ENCODE results near the gene PSMD14. TPM values are rescaled to one million over a fixed set of nuclear protein-coding genes. Genes with fewer than 3 reads are reported as not detected.
A peak's percentile ranks its signal among the peaks of the same experiment; 100 is the strongest.
"Not testable (repeated sequence)": the region's sequence is repeated elsewhere in the genome, so short reads cannot be mapped to it uniquely, and the experiment has no call there.

The PSMD14 gene
- total RNA-seq, 1 experiment from 2014 or later: 205 TPM

- Histone ChIP-seq H3K36me3 (ENCODE audit: insufficient read depth, low read length, poor library complexity, severe bottlenecking) (peaks cover 11% of the 10 kb centered on the region), H3K27me3 (replicated peaks; ENCODE audit: insufficient read depth, low read depth, low read length, poor library complexity) (no peaks in the 10 kb centered on the region), H3K9me3 (ENCODE audit: low read depth, low read length, poor library complexity, severe bottlenecking) (no peaks in the 10 kb centered on the region), H3K27ac (ENCODE audit: low read depth, low read length, poor library complexity, severe bottlenecking) (no peak overlapping the region), H3K4me1 (ENCODE audit: insufficient read depth, low read length, poor library complexity, severe bottlenecking) (no peaks in the 10 kb centered on the region), H3K4me3 (ENCODE audit: low read depth, low read length, poor library complexity, severe bottlenecking) (no peak overlapping the region)
- DNase-seq (ENCODE audit: low spot score): no peak
- ChIA-PET CTCF (no interaction called here), POLR2A (ENCODE audit: low non-redundant PET) (no interaction called here)
- TF ChIP-seq CTCF (conservative IDR thresholded peaks at IDR 0.05; ENCODE audit: low read depth, low read length): no peak
- TF ChIP-seq EZH2 (IDR thresholded peaks at IDR 0.05; ENCODE audit: borderline replicate concordance, low read depth, low read length, poor library complexity, severe bottlenecking): no peak
- BruUV-seq (replicated peaks): no TSS peak
- intact Hi-C loops (cut with micrococcal nuclease; ENCODE audit: unreplicated experiment): no loop called here
These were observed 27.4 kb downstream of the PSMD14 start for GRCh38 chr2:161335626-161336025.

DNA sequence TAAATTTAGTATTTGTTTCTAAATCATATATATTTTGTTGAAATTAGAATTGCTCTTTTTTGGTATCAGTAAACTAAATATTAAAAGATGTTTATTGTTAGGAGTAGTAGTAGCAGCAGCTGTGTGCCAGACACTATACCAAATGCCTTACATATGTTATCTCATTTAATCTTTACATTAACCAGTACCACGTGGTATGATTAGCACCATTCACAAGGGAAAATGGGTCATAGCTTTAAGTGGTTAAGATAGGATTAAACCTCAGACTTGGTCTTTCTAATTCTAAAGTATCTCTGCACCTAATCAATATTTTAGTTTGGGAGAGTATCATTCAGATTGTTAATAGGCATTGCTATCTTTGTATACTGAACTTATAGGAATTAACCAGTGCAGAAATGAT is 29.0 kb downstream of the PSMD14 start:
- TF ChIP-seq CTCF (conservative IDR thresholded peaks at IDR 0.05; ENCODE audit: low read depth, low read length): no peak
- TF ChIP-seq EZH2 (IDR thresholded peaks at IDR 0.05; ENCODE audit: borderline replicate concordance, low read depth, low read length, poor library complexity, severe bottlenecking): no peak
- intact Hi-C loops (cut with micrococcal nuclease; ENCODE audit: unreplicated experiment): no loop called here
- no TSS peak for BruUV-seq (replicated peaks)
- H3K27ac ChIP-seq (ENCODE audit: low read depth, low read length, poor library complexity, severe bottlenecking): no peak overlapping the region
- no peaks in the 10 kb centered on the region for H3K9me3 ChIP-seq (ENCODE audit: low read depth, low read length, poor library complexity, severe bottlenecking)
- H3K4me3 ChIP-seq (ENCODE audit: low read depth, low read length, poor library complexity, severe bottlenecking): no peak overlapping the region
- H3K36me3 ChIP-seq (ENCODE audit: insufficient read depth, low read length, poor library complexity, severe bottlenecking): peaks cover 11% of the 10 kb centered on the region
- ChIA-PET CTCF (no interaction called here), POLR2A (ENCODE audit: low non-redundant PET) (no interaction called here)
- no peaks in the 10 kb centered on the region for H3K4me1 ChIP-seq (ENCODE audit: insufficient read depth, low read length, poor library complexity, severe bottlenecking)
- DNase-seq (ENCODE audit: low spot score): no peak
- H3K27me3 ChIP-seq (replicated peaks; ENCODE audit: insufficient read depth, low read depth, low read length, poor library complexity): no peaks in the 10 kb centered on the region

- H3K27me3 ChIP-seq (replicated peaks; ENCODE audit: insufficient read depth, low read depth, low read length, poor library complexity); H3K36me3 ChIP-seq (ENCODE audit: insufficient read depth, low read length, poor library complexity, severe bottlenecking); H3K4me1 ChIP-seq (ENCODE audit: insufficient read depth, low read length, poor library complexity, severe bottlenecking); H3K27ac ChIP-seq (ENCODE audit: low read depth, low read length, poor library complexity, severe bottlenecking); DNase-seq (ENCODE audit: low spot score); POLR2A ChIA-PET (ENCODE audit: low non-redundant PET); H3K9me3 ChIP-seq (ENCODE audit: low read depth, low read length, poor library complexity, severe bottlenecking); CTCF ChIA-PET; H3K4me3 ChIP-seq (ENCODE audit: low read depth, low read length, poor library complexity, severe bottlenecking); intact Hi-C loops (cut with micrococcal nuclease; ENCODE audit: unreplicated experiment): not testable (repeated sequence)
- BruUV-seq (replicated peaks): TSS peak; percentile 99
These were observed 31.3 kb downstream of the PSMD14 start for GRCh38 chr2:161339532-161339931.

- H3K27me3 ChIP-seq (replicated peaks; ENCODE audit: insufficient read depth, low read depth, low read length, poor library complexity); BruUV-seq (replicated peaks); POLR2A ChIA-PET (ENCODE audit: low non-redundant PET); DNase-seq (ENCODE audit: low spot score); H3K36me3 ChIP-seq (ENCODE audit: insufficient read depth, low read length, poor library complexity, severe bottlenecking); H3K9me3 ChIP-seq (ENCODE audit: low read depth, low read length, poor library complexity, severe bottlenecking); H3K4me3 ChIP-seq (ENCODE audit: low read depth, low read length, poor library complexity, severe bottlenecking); intact Hi-C loops (cut with micrococcal nuclease; ENCODE audit: unreplicated experiment); CTCF ChIA-PET; H3K27ac ChIP-seq (ENCODE audit: low read depth, low read length, poor library complexity, severe bottlenecking); H3K4me1 ChIP-seq (ENCODE audit: insufficient read depth, low read length, poor library complexity, severe bottlenecking): not testable (repeated sequence)
These were observed 32.7 kb downstream of the PSMD14 start for GRCh38 chr2:161340930-161341413.
